ENCODE data around the gene MEIOB. TPM values are rescaled to one million over a fixed set of nuclear protein-coding genes. Genes with fewer than 3 reads are reported as not detected.

Gene MEIOB
- total RNA-seq, 3 donors from 2014 or later, result not detected

DNA sequence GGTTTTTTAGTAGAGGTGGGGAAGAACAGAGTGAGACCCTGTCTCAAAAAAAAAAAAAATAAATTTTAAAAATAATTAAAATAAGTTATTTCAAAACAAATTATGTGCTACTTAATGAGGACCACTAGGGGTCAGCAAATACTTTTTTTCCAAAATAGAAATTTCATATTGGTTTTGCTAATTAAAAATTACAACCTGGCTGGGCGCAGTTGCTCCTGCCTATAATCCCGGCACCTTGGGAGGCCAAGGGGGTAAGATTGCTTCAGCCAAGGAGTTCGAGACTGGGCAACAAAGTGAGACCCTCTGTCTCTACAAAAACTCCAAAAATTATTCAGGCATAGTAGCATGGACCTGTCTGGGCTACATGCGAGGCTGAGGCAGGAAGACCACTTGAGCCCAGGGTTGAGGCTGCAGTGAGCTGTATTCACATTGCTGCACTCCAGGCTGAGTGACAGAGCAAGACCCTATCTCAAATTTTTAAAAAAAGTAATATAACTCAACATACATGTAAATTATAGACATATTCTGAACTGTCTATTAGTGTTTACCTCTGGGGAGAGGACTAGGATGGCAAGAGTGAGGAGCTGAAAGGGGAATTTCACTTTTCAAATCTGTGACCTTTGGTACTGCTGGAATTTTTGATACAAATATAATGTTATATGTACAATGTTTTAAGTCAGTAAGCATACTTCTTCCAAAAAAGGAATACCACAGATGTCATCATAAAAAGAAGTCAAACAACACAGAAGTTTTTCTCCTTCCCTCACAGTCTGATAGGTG, 8.1 kb downstream of the MEIOB start:
- no peak overlapping the region for H3K4me3 ChIP-seq
- peak; percentile 56 for ATAC-seq
- intact Hi-C loops (cut with DNase I, micrococcal nuclease), result loop anchor here (5.0 to 10.0 kb wide), 2 partner anchors 61 to 63 kb away; no protein-coding TSS in a partner anchor
- no peaks in the 10 kb centered on the region for H3K9me3 ChIP-seq
- no peaks in the 10 kb centered on the region for H3K36me3 ChIP-seq (ENCODE audit: low read depth)
- DNase-seq, result no peak
- TF ChIP-seq, protein P1, sequence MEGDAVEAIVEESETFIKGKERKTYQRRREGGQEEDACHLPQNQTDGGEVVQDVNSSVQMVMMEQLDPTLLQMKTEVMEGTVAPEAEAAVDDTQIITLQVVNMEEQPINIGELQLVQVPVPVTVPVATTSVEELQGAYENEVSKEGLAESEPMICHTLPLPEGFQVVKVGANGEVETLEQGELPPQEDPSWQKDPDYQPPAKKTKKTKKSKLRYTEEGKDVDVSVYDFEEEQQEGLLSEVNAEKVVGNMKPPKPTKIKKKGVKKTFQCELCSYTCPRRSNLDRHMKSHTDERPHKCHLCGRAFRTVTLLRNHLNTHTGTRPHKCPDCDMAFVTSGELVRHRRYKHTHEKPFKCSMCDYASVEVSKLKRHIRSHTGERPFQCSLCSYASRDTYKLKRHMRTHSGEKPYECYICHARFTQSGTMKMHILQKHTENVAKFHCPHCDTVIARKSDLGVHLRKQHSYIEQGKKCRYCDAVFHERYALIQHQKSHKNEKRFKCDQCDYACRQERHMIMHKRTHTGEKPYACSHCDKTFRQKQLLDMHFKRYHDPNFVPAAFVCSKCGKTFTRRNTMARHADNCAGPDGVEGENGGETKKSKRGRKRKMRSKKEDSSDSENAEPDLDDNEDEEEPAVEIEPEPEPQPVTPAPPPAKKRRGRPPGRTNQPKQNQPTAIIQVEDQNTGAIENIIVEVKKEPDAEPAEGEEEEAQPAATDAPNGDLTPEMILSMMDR (IDR thresholded peaks at IDR 0.05), result peak; percentile 27
- peaks cover 3% of the 10 kb centered on the region for H3K4me1 ChIP-seq (ENCODE audit: low read depth)

DNA sequence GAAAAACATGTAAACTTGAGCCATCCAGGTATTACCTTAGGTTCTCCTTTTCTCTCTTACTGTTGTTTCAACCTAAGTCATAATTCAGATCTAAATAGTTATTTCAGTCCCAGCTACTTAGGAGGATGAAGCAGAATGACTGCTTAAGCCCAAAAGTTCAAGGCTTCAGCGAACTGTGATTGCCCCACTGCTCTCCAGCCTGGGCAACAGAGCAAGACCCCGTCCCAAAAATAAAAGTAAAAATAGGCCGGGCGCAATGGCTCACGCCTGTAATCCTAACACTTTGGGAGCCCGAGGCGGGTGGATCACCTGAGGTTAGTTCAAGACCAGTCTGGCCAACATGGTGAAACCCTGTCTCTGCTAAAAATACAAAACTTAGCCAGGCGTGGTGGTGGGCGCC, 9.6 kb downstream of the MEIOB start:
- TF ChIP-seq, protein P1 (IDR thresholded peaks at IDR 0.05), result no peak
- ATAC-seq (no peak), DNase-seq (no peak)
- H3K4me1 ChIP-seq (ENCODE audit: low read depth), result peaks cover 3% of the 10 kb centered on the region
- intact Hi-C loops (cut with DNase I, micrococcal nuclease), result loop anchor here (5.0 to 10.0 kb wide), 2 partner anchors 62 to 65 kb away; no protein-coding TSS in a partner anchor
- H3K36me3 ChIP-seq (ENCODE audit: low read depth), result no peaks in the 10 kb centered on the region
- no peak overlapping the region for H3K4me3 ChIP-seq
- no peaks in the 10 kb centered on the region for H3K9me3 ChIP-seq

DNA sequence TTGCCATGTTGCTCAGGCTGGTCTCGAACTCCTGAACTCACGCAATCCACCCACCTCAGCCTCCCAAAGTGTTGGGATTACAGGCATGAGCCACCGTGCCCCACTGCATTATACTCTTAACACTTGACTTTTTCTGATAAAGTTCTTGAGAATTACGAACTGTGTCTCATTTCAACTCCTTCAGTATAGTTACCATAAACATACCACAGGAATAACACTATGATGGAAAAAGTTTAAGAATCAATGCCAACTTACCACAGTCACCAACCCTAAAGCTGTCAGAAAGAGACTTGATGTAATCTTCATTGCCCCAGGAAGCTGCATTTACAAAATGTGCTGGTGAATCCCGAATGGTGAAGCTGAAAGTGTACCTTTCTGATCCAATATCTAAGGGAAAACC, 10.2 kb downstream of the MEIOB start:
- Histone ChIP-seq H3K4me1 (ENCODE audit: low read depth) (peaks cover 3% of the 10 kb centered on the region), H3K36me3 (ENCODE audit: low read depth) (no peaks in the 10 kb centered on the region), H3K9me3 (no peaks in the 10 kb centered on the region), H3K4me3 (no peak overlapping the region)
- TF ChIP-seq, protein P1 (IDR thresholded peaks at IDR 0.05), result no peak
- ATAC-seq (no peak), DNase-seq (no peak)
- intact Hi-C loops (cut with DNase I, micrococcal nuclease), result loop anchor here (5.0 to 10.0 kb wide), 2 partner anchors 63 to 66 kb away; no protein-coding TSS in a partner anchor

DNA sequence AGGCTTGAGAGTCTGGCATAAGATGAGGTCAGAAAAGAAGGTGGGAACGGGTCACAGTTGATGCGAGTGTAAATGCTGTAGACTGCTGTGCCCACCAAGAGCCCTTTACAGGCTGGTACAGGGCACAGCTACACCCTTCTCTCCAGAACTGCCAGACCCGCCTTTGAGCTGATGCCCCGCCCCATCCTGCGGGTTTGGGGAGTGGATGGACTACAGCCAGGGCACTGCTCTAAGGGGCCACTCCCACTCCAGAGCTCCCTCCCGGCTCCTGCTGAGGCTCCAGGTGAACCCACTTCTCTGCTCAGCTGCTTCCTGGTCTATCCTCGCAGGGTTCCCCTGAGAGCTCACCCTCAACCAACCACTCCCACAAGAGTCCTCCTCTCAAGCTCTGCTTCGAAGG, 12.3 kb downstream of the MEIOB start:
- intact Hi-C loops (cut with DNase I, micrococcal nuclease), result loop anchor here (5.0 to 10.0 kb wide), 2 partner anchors 65 to 68 kb away; no protein-coding TSS in a partner anchor
- Histone ChIP-seq H3K4me3 (no peak overlapping the region), H3K36me3 (ENCODE audit: low read depth) (no peaks in the 10 kb centered on the region), H3K9me3 (no peaks in the 10 kb centered on the region), H3K4me1 (ENCODE audit: low read depth) (peaks cover 3% of the 10 kb centered on the region)
- peak; percentile 74 for ATAC-seq
- DNase-seq, result peak in 2 of 3 donors; percentile 55 to 64
- TF ChIP-seq, protein P1 (IDR thresholded peaks at IDR 0.05), result no peak

DNA sequence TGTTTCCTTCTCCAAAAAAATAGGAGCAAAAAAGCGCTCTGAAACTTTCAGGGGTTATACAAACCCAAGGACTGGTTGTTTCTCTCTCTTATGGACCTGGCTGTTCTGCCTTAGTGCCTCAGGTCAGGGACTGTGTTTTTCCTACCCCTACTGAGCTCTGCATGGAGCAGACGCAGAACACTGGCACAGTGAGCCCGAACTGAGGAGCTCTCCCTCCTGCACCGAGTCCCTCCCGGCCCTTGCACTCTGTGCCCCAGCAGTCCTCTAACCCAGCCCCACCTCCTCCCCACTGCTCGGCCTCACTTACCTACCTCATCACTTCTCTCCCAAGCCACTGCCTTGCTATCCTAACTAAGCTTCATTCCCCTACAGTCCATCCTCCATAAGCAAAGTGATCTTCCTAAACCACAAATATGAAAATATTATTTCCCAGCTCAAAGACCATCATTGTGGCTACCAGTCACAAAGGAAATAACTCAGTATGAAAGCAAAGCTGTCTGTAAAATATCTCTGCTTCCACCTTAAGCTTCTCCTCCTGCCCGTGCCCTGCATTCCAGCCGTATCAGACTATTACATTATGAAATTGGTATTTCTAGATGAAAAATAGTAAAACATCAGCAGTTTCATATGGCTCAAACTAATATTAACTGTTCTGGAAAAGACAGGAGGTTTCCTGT, 13.6 kb downstream of the MEIOB start:
- Histone ChIP-seq H3K9me3 (no peaks in the 10 kb centered on the region), H3K4me3 (no peak overlapping the region), H3K36me3 (ENCODE audit: low read depth) (no peaks in the 10 kb centered on the region), H3K4me1 (ENCODE audit: low read depth) (no peaks in the 10 kb centered on the region)
- DNase-seq (no peak), ATAC-seq (no peak)
- intact Hi-C loops (cut with DNase I, micrococcal nuclease), result no loop called here
- TF ChIP-seq, protein P1 (IDR thresholded peaks at IDR 0.05), result no peak
